Suprapubic skin (tissue), 4 donors: ENCODE data around the gene DEXI.

Source experiments
- EP300 ChIP-seq: sonication (generic); formaldehyde crosslinking; IDR thresholded peaks from one replicate; pipeline ENCODE4 v1.6.1; 2017; ENCODE audit warnings: antibody characterized with exemption
- POLR2A ChIP-seq, 2 donors: fragments of 450-650 bp; IDR thresholded peaks; one replicate each; pipeline ENCODE4 v1.6.1; 2017; ENCODE audit warnings: antibody characterized with exemption in 2 of 2, mild to moderate bottlenecking in 2 of 2, moderate library complexity in 2 of 2
- POLR2AphosphoS5 ChIP-seq, 3 donors: sonication (generic); formaldehyde crosslinking; IDR thresholded peaks; one replicate each; pipeline ENCODE4 v1.6.1; 2017; ENCODE audit warnings: antibody characterized with exemption in 3 of 3
- TF ChIP-seq, protein P1 (sequence below), 2 donors: fragments of 200-600 bp in 1 of 2; fragments of 450-650 bp in 1 of 2; sonication (generic) in 1 of 2; IDR thresholded peaks; one replicate each; pipeline ENCODE4 v1.5.1; 2016 to 2019; ENCODE audit warnings: antibody characterized with exemption in 2 of 2, mild to moderate bottlenecking in 1 of 2, moderate library complexity in 1 of 2

GRCh38 chr16:10940501-10941079 lies 1.7 kb downstream of the DEXI start:
- TF ChIP-seq, protein P1, sequence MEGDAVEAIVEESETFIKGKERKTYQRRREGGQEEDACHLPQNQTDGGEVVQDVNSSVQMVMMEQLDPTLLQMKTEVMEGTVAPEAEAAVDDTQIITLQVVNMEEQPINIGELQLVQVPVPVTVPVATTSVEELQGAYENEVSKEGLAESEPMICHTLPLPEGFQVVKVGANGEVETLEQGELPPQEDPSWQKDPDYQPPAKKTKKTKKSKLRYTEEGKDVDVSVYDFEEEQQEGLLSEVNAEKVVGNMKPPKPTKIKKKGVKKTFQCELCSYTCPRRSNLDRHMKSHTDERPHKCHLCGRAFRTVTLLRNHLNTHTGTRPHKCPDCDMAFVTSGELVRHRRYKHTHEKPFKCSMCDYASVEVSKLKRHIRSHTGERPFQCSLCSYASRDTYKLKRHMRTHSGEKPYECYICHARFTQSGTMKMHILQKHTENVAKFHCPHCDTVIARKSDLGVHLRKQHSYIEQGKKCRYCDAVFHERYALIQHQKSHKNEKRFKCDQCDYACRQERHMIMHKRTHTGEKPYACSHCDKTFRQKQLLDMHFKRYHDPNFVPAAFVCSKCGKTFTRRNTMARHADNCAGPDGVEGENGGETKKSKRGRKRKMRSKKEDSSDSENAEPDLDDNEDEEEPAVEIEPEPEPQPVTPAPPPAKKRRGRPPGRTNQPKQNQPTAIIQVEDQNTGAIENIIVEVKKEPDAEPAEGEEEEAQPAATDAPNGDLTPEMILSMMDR (IDR thresholded peaks at IDR 0.05) = no peak
- TF ChIP-seq POLR2AphosphoS5 (IDR thresholded peaks at IDR 0.05) = no peak
- TF ChIP-seq EP300 = no peak
- no peak for TF ChIP-seq POLR2A (IDR thresholded peaks at IDR 0.05)
